B cell (primary cell): ENCODE results near the gene AFG3L2. TPM values are rescaled to one million over a fixed set of nuclear protein-coding genes. Genes with fewer than 3 reads are reported as not detected.
A peak's percentile ranks its signal among the peaks of the same experiment; 100 is the strongest.

Experiments used
- ATAC-seq: fragments of 200-7000 bp; cut with Tn5 transposase; one replicate; pipeline ENCODE4 v1.10.0; 2021; ENCODE audit warnings: low read depth, mild to moderate bottlenecking, moderate number of reproducible peaks, moderate library complexity
- CTCF ChIA-PET: fragments of 350-600 bp; sonication (Branson Sonifier 250); formaldehyde crosslinking; loops from one replicate; lab custom pipeline; 2021; ENCODE audit warnings: antibody characterized with exemption, inconsistent platforms; lab: Charles Lee
- POLR2A ChIA-PET: fragments of 350-600 bp; sonication (Branson Sonifier 250); formaldehyde crosslinking; loops from one replicate; lab custom pipeline; 2021; ENCODE audit warnings: antibody characterized with exemption; lab: Charles Lee
- DNase-seq: peaks from one replicate; pipeline ENCODE4 v3.0.0; 2013
- H2AFZ ChIP-seq: 2 replicates; pipeline ENCODE4 v1.6.1; 2012; ENCODE audit warnings: mild to moderate bottlenecking, low read depth, low read length; ENCODE audit not compliant: insufficient read depth, poor library complexity, severe bottlenecking
- H3K27ac ChIP-seq, 2 donors: 1 replicate in 1 of 2; 2 replicates in 1 of 2; pipeline ENCODE4 v1.5.1; 2012 to 2013; ENCODE audit warnings: low read length in 2 of 2, mild to moderate bottlenecking in 2 of 2, moderate library complexity in 1 of 2
- H3K27me3 ChIP-seq, 4 experiments: fragments of 200-600 bp in 1 of 4; sonication (generic) in 1 of 4; replicated peaks in 1 of 4; 1 replicate in 2 of 4; 2 replicates in 2 of 4; pipeline versions ENCODE4 v1.6.1 to v1.7.0; 2013 to 2016; ENCODE audit warnings: low read length in 3 of 4, mild to moderate bottlenecking in 2 of 4, mixed read lengths in 1 of 4, moderate library complexity in 1 of 4; ENCODE audit not compliant: insufficient read depth in 4 of 4, control insufficient read depth in 3 of 4; ENCODE audit errors: control extremely low read depth in 1 of 4
- H3K36me3 ChIP-seq, 2 experiments: replicated peaks in 1 of 2; 1 replicate in 1 of 2; 2 replicates in 1 of 2; pipeline versions ENCODE4 v1.6.1 to v1.7.1; 2013; ENCODE audit warnings: low read length in 1 of 2; ENCODE audit not compliant: insufficient read depth in 2 of 2, control insufficient read depth in 1 of 2; ENCODE audit errors: control extremely low read depth in 1 of 2, extremely low read depth in 1 of 2
- H3K4me1 ChIP-seq, 2 donors: fragments of 200-600 bp in 1 of 2; sonication (generic) in 1 of 2; 1 replicate in 1 of 2; 2 replicates in 1 of 2; pipeline versions ENCODE4 v1.5.1 to v1.6.1; 2013 to 2017; ENCODE audit warnings: low read length in 2 of 2; ENCODE audit not compliant: control insufficient read depth in 2 of 2, insufficient read depth in 2 of 2
- H3K4me2 ChIP-seq: replicated peaks from 2 replicates; pipeline ENCODE3; 2012; ENCODE audit warnings: mild to moderate bottlenecking, low read depth, low read length; ENCODE audit not compliant: poor library complexity, severe bottlenecking
- H3K4me3 ChIP-seq, 5 experiments: fragments of 200-600 bp in 1 of 5; sonication (generic) in 1 of 5; 1 replicate in 3 of 5; 2 replicates in 2 of 5; pipeline versions ENCODE4 v1.5.1 to v1.7.0; 2011 to 2016; ENCODE audit warnings: low read length in 4 of 5, mild to moderate bottlenecking in 4 of 5, low read depth in 2 of 5, control low read depth in 1 of 5, moderate library complexity in 1 of 5; ENCODE audit not compliant: insufficient read depth in 1 of 5; ENCODE audit errors: control extremely low read depth in 1 of 5, extremely low read depth in 1 of 5
- H3K79me2 ChIP-seq: fragments of 200-600 bp; sonication (generic); one replicate; pipeline ENCODE4 v1.6.0; 2016; ENCODE audit warnings: low read length; ENCODE audit not compliant: control insufficient read depth, insufficient read depth
- H3K9ac ChIP-seq: fragments of 200-600 bp; sonication (generic); 2 replicates; pipeline ENCODE4 v1.6.1; 2017; ENCODE audit warnings: mild to moderate bottlenecking, low read length, moderate library complexity
- H3K9me3 ChIP-seq, 3 donors: one replicate each; pipeline versions ENCODE4 v1.6.1 to v1.7.1; 2013; ENCODE audit warnings: low read length in 2 of 3; ENCODE audit not compliant: control insufficient read depth in 2 of 3, insufficient read depth in 1 of 3; ENCODE audit errors: control extremely low read depth in 1 of 3
- H4K20me1 ChIP-seq: 2 replicates; pipeline ENCODE4 v1.6.0; 2012; ENCODE audit warnings: mild to moderate bottlenecking, low read length; ENCODE audit not compliant: insufficient read depth, control insufficient read depth, poor library complexity, severe bottlenecking
- H3K27ac Mint-ChIP-seq: one replicate; pipeline ENCODE4 v1.8.0; 2021; ENCODE audit warnings: mixed read lengths
- H3K27me3 Mint-ChIP-seq: one replicate; pipeline ENCODE4 v1.8.0; 2021; ENCODE audit warnings: mixed read lengths
- H3K4me1 Mint-ChIP-seq: one replicate; pipeline ENCODE4 v1.8.0; 2021; ENCODE audit warnings: mixed read lengths
- H3K4me3 Mint-ChIP-seq: one replicate; pipeline ENCODE4 v1.8.0; 2021; ENCODE audit warnings: mixed read lengths
- H3K9me3 Mint-ChIP-seq: one replicate; pipeline ENCODE4 v1.8.0; 2022; ENCODE audit warnings: mixed read lengths; ENCODE audit not compliant: insufficient read depth
- CTCF ChIP-seq: fragments of 200-600 bp; IDR thresholded peaks from one replicate; pipeline ENCODE4 v1.8.0; 2022; ENCODE audit warnings: antibody characterized with exemption, mild to moderate bottlenecking
- EZH2 ChIP-seq: IDR thresholded peaks from 2 replicates; pipeline ENCODE4 v1.6.1; 2012; ENCODE audit warnings: borderline replicate concordance, low read depth, mild to moderate bottlenecking, moderate library complexity, low read length; ENCODE audit not compliant: insufficient read depth, poor library complexity, severe bottlenecking
- WGBS: methylation state at CpG from one replicate; pipeline ENCODE4 v1.1.5; 2013; ENCODE audit warnings: missing lambda C conversion rate; ENCODE audit not compliant: insufficient coverage; 5-methylcytosine and 5-hydroxymethylcytosine counted together
- intact Hi-C: fragments of 100-400 bp; cut with micrococcal nuclease; formaldehyde crosslinking; loops from one replicate; pipeline ENCODE4 v1.10.0; 2022
- polyA plus RNA-seq: library from polyadenylated mRNA; depleted of rRNA; stranded (reverse); fragments of >200 nt; gene quantifications from 2 replicates; pipeline ENCODE4 v1.2.3, GENCODE V29; 2012
- total RNA-seq, 2 donors: library from RNA; stranded (reverse); fragments of 120-200 nt in 1 of 2; gene quantifications; 1 replicate in 1 of 2; 2 replicates in 1 of 2; pipeline versions ENCODE4 v1.2.3 to v1.2.4, GENCODE V29; 2013 to 2022

Gene AFG3L2
- total and polyA plus RNA-seq, 2 donors (not counting 1 experiment from before 2014, with no cell fraction given), result 11.9 to 40.7 TPM

DNA sequence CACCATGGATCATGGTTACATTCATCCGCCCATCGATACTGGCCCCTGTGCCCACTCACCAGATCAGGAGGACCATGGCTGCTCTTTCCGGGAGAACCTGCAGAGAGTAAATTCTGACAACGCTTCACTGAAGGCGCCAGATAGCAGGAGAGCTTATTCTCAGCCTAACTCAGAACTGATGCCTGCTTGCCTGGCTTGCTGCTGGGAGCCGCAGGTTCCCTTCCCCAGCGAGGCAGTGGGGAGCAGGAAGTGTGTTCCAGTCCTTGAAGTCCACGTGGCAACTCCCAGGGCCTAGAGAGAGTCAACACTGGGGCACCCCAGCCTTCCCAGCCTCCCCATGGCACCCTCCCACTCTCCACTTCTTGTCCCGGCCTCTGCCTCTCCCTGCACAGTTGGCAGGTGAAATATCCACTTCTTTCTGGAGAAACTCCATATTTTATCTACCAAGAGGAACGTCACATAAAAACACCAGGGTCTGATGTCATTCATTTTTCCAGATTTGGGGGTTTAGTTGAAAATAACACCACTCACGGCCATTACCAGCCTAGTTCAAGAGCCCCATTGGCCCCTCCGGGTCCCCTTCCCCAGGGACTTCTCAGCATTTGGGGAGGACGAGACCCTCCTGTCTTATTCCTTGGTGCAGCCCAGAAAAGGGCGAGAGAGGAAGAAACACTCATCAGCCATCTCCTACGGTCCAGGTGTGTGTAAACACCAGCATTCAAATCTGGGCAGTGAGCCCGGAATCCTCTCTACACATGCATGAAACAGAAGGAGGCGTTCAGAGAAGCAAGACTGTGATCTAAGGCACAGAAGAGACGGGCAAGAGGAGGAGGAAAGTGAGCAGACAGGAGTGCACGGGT lies 72.4 kb downstream of the AFG3L2 start:
- H2AFZ ChIP-seq, result no peak overlapping the region
- H3K27me3 ChIP-seq, result peaks cover 0 to 22% (median 11%) of the 10 kb centered on the region in 4 experiments
- DNase-seq, result no peak
- no peak overlapping the region for H3K9ac ChIP-seq
- H4K20me1 ChIP-seq, result no peaks in the 10 kb centered on the region
- H3K4me3 ChIP-seq, result no peak overlapping the region
- Mint-ChIP-seq H3K9me3 (no peaks in the 10 kb centered on the region), H3K4me1 (peaks cover 16% of the 10 kb centered on the region), H3K27me3 (peaks cover 27% of the 10 kb centered on the region), H3K4me3 (peak overlapping the region; percentile 27), H3K27ac (no peak overlapping the region)
- no peak overlapping the region for H3K4me2 ChIP-seq
- POLR2A ChIA-PET, result no interaction called here
- intact Hi-C loops, result no loop called here
- H3K9me3 ChIP-seq, result peaks cover 0 to 5% (median 0%) of the 10 kb centered on the region in 3 donors
- no peak overlapping the region for H3K27ac ChIP-seq
- no peaks in the 10 kb centered on the region for H3K79me2 ChIP-seq
- no peak for ATAC-seq
- 82% methylated on average over 17 of the region's 19 CpGs for WGBS
- TF ChIP-seq EZH2, result no peak
- no peak for TF ChIP-seq CTCF
- peaks cover 14 to 28% of the 10 kb centered on the region in 2 donors for H3K4me1 ChIP-seq
- no peaks in the 10 kb centered on the region for H3K36me3 ChIP-seq
- CTCF ChIA-PET, result no interaction called here

GRCh38 chr18:12302391-12303147 lies 74.5 kb downstream of the AFG3L2 start:
- no peak for TF ChIP-seq CTCF
- no peak for TF ChIP-seq EZH2
- Histone ChIP-seq H2AFZ (no peak overlapping the region), H3K79me2 (no peaks in the 10 kb centered on the region), H3K27ac (no peak overlapping the region), H3K4me1 (peaks cover 11 to 17% of the 10 kb centered on the region in 2 donors), H3K9ac (no peak overlapping the region), H3K36me3 (no peaks in the 10 kb centered on the region), H4K20me1 (no peaks in the 10 kb centered on the region), H3K27me3 (peaks cover 0 to 21% (median 9%) of the 10 kb centered on the region in 4 experiments), H3K4me2 (no peak overlapping the region), H3K9me3 (peaks cover 0 to 7% (median 0%) of the 10 kb centered on the region in 3 donors), H3K4me3 (no peak overlapping the region)
- CTCF ChIA-PET, result no interaction called here
- peaks cover 13% of the 10 kb centered on the region for H3K4me1 Mint-ChIP-seq
- H3K9me3 Mint-ChIP-seq, result no peaks in the 10 kb centered on the region
- 89% methylated on average over 12 of the region's 14 CpGs for WGBS
- intact Hi-C loops, result no loop called here
- no peak overlapping the region for H3K4me3 Mint-ChIP-seq
- H3K27ac Mint-ChIP-seq, result no peak overlapping the region
- no peak for ATAC-seq
- POLR2A ChIA-PET, result no interaction called here
- no peak for DNase-seq
- H3K27me3 Mint-ChIP-seq, result peaks cover 30% of the 10 kb centered on the region
